HG03575 (cell line): ENCODE results near the gene PHGDH.

Experiments used
- ATAC-seq: cut with Tn5 transposase; IDR thresholded peaks from one replicate; pipeline ENCODE4 v1.9.1; 2021; ENCODE audit not compliant: unreplicated experiment, insufficient number of reproducible peaks, low FRiP score; ENCODE audit errors: extremely low read depth

The PHGDH gene

GRCh38 chr1:119711804-119712341 lies at the start of gene PHGDH:
Gene PHGDH, plus strand, starts transcription at chr1:119711934. Its CDS starts 89 bp downstream, at chr1:119712023.
- ATAC-seq: no peak

GRCh38 chr1:119662034-119662437 lies 49.7 kb upstream of the PHGDH start:
- no peak for ATAC-seq

- no peak for ATAC-seq
These were observed 47.7 kb upstream of the PHGDH start for GRCh38 chr1:119664067-119664466.

GRCh38 chr1:119667173-119667572 lies 44.6 kb upstream of the PHGDH start:
- ATAC-seq: no peak

GRCh38 chr1:119670898-119671297 lies 40.8 kb upstream of the PHGDH start:
- no peak for ATAC-seq

- ATAC-seq: no peak
These were observed 38.4 kb upstream of the PHGDH start for GRCh38 chr1:119673171-119673940.

GRCh38 chr1:119674111-119674526 lies 37.6 kb upstream of the PHGDH start:
- ATAC-seq: no peak

GRCh38 chr1:119674835-119675289 lies 36.9 kb upstream of the PHGDH start:
- ATAC-seq: no peak

GRCh38 chr1:119675349-119676345 lies 36.1 kb upstream of the PHGDH start:
- peak; percentile 63 for ATAC-seq

GRCh38 chr1:119676571-119677206 lies 35.0 kb upstream of the PHGDH start:
- no peak for ATAC-seq

- no peak for ATAC-seq
These were observed 32.5 kb upstream of the PHGDH start for GRCh38 chr1:119679223-119679622.

GRCh38 chr1:119680193-119680592 lies 31.5 kb upstream of the PHGDH start:
- no peak for ATAC-seq

GRCh38 chr1:119680723-119681122 lies 31.0 kb upstream of the PHGDH start:
- no peak for ATAC-seq

- ATAC-seq: no peak
These were observed 30.2 kb upstream of the PHGDH start for GRCh38 chr1:119681560-119681959.

- ATAC-seq: no peak
These were observed 29.6 kb upstream of the PHGDH start for GRCh38 chr1:119682141-119682540.

- ATAC-seq: no peak
These were observed 27.8 kb upstream of the PHGDH start for GRCh38 chr1:119683893-119684292.

- ATAC-seq: no peak
These were observed 25.1 kb upstream of the PHGDH start for GRCh38 chr1:119686661-119687060.

- ATAC-seq: no peak
These were observed 24.2 kb upstream of the PHGDH start for GRCh38 chr1:119687434-119688079.

GRCh38 chr1:119688810-119689209 lies 22.9 kb upstream of the PHGDH start:
- no peak for ATAC-seq
